ENCODE results near the gene TRMT1. TPM values are rescaled to one million over a fixed set of nuclear protein-coding genes. Genes with fewer than 3 reads are reported as not detected.

The TRMT1 gene
- total and polyA plus RNA-seq, 2 of the 8 experiments (the other 6 are each of a cell fraction or from before 2014, with no cell fraction given) = 77.4 to 99.3 TPM

- Histone ChIP-seq H3K23me2 (ENCODE audit: low read depth, low read length) (peaks cover 6% of the 10 kb centered on the region; the same call in 1 of the 2 replicates), H3K23ac (ENCODE audit: insufficient read length) (no peak overlapping the region), H4K8ac (ENCODE audit: extremely low read depth, insufficient read depth, low read length) (no peak overlapping the region), H3K4me3 (ENCODE audit: extremely low read depth in 1 of 4, insufficient read depth in 2 of 4, low read depth in 3 of 4, low read length in 4 of 4) (no peak overlapping the region), H2AK5ac (ENCODE audit: low read depth, low read length) (no peak overlapping the region), H2AFZ (ENCODE audit: low read length) (no peak overlapping the region), H2BK15ac (ENCODE audit: low read length) (no peak overlapping the region), H4K91ac (replicated peaks; ENCODE audit: insufficient read length, low read length) (no peak overlapping the region), H3K36me3 (ENCODE audit: control insufficient read depth in 2 of 4, insufficient read depth in 4 of 4, low read length in 3 of 4) (no peaks in the 10 kb centered on the region), H4K5ac (ENCODE audit: insufficient read length, low read depth, low read length) (no peak overlapping the region), H3K79me1 (ENCODE audit: low read depth, low read length) (no peaks in the 10 kb centered on the region), H2BK120ac (replicated peaks; ENCODE audit: low read depth, low read length) (no peak overlapping the region), H3K9ac (replicated peaks in 1 of 4; ENCODE audit: extremely low read depth in 1 of 4, low read depth in 3 of 4, low read length in 3 of 4) (no peak overlapping the region), H3K56ac (replicated peaks; ENCODE audit: insufficient read length, low read depth, low read length) (no peak overlapping the region), H3K79me2 (ENCODE audit: control insufficient read depth in 1 of 2, insufficient read depth in 2 of 2, low read length in 2 of 2) (no peaks in the 10 kb centered on the region), H3K4ac (replicated peaks; ENCODE audit: insufficient read length, low read depth, low read length) (no peak overlapping the region), H4K20me1 (replicated peaks in 1 of 2; ENCODE audit: control insufficient read depth in 1 of 2, insufficient read depth in 2 of 2, low read length in 2 of 2) (peaks cover 0 to 3% of the 10 kb centered on the region in 2 experiments), H3K4me2 (ENCODE audit: insufficient read depth in 1 of 2, low read depth in 2 of 2, low read length in 2 of 2) (no peak overlapping the region), H3K4me1 (replicated peaks in 1 of 4; ENCODE audit: control insufficient read depth in 3 of 4, insufficient read depth in 4 of 4, low read length in 3 of 4) (peaks cover 0 to 10% (median 3%) of the 10 kb centered on the region in 4 experiments; a peak in 4 of 7 replicates), H3K14ac (ENCODE audit: insufficient read length) (no peak overlapping the region), H3K27me3 (replicated peaks in 1 of 4; ENCODE audit: control insufficient read depth in 3 of 4, extremely low read depth in 1 of 4, insufficient read depth in 3 of 4, low read length in 3 of 4) (peaks cover 36 to 56% (median 49%) of the 10 kb centered on the region in 4 experiments), H2BK12ac (ENCODE audit: low read depth, low read length) (no peak overlapping the region), H3K27ac (ENCODE audit: low read depth, low read length) (no peak overlapping the region), H3K18ac (ENCODE audit: extremely low read depth, low read length) (no peak overlapping the region), H3K9me3 (ENCODE audit: insufficient read depth in 2 of 2, low read depth in 1 of 2, low read length in 1 of 2) (no peaks in the 10 kb centered on the region), H2BK20ac (ENCODE audit: low read length) (no peak overlapping the region), H2BK5ac (ENCODE audit: low read depth, low read length) (no peak overlapping the region)
- DNase-seq (ENCODE audit: low read depth in 1 of 2, low spot score in 2 of 2) = no peak
- TF ChIP-seq TBP (IDR thresholded peaks at IDR 0.05; ENCODE audit: low read depth, low read length) (no peak), POLR2AphosphoS5 (IDR thresholded peaks at IDR 0.05; ENCODE audit: low read depth, low read length) (no peak)
- WGBS, 2 experiments (ENCODE audit: extremely low coverage in 1 of 2, insufficient coverage in 1 of 2, insufficient read length in 1 of 2, insufficient replicate concordance in 2 of 2, low coverage in 1 of 2, low lambda C conversion rate in 2 of 2, missing lambda C conversion rate in 1 of 2) = 86% methylated on average over 5 of the region's 5 CpGs; no CpG with 5 or more reads in 1 of the 2 experiments
- FAIRE-seq = no peak
- ChIA-PET CTCF (ENCODE audit: partially characterized antibody) (interaction anchor here (0.6 to 48.8 kb wide), 12 partner anchors 9 to 99 kb away, joined by 3 to 1145 read pairs (median 62); partner anchors contain the start of gene LYL1), POLR2A (ENCODE audit: partially characterized antibody) (no interaction called here)
Measured at GRCh38 chr19:13063461-13064091, 53.0 kb downstream of the TRMT1 start.

Data from H1 (cell line).